Heart left ventricle (tissue), 16 donors: ENCODE data around the gene TGFBR2. TPM values are rescaled to one million over a fixed set of nuclear protein-coding genes. Genes with fewer than 3 reads are reported as not detected.

Experiments used
- ATAC-seq, 4 donors: fragments of 200-7000 bp; cut with Tn5 transposase; one replicate each; pipeline ENCODE4 v1.9.1; 2020 to 2022; ENCODE audit warnings: moderate library complexity in 4 of 4, mild to moderate bottlenecking in 3 of 4, moderate number of reproducible peaks in 1 of 4
- DNase-seq, 5 donors: peaks; one replicate each; pipeline ENCODE4 v3.0.0-alpha.2; 2020
- H3K27ac ChIP-seq, 12 donors: fragments of 200-600 bp; sonication (generic) in 4 of 12; one replicate each; pipeline versions ENCODE4 v1.5.0 to v1.8.0; 2016 to 2022; ENCODE audit warnings: mild to moderate bottlenecking in 2 of 12
- H3K27me3 ChIP-seq, 9 donors: fragments of 200-600 bp; sonication (generic) in 2 of 9; one replicate each; pipeline versions ENCODE4 v1.5.1 to v1.8.0; 2016 to 2022; ENCODE audit warnings: mild to moderate bottlenecking in 3 of 9
- H3K36me3 ChIP-seq, 9 donors: fragments of 200-600 bp; sonication (generic) in 2 of 9; one replicate each; pipeline versions ENCODE4 v1.5.0 to v1.8.0; 2018 to 2022; ENCODE audit warnings: mild to moderate bottlenecking in 2 of 9
- H3K4me1 ChIP-seq, 12 donors: fragments of 200-600 bp; sonication (generic) in 4 of 12; one replicate each; pipeline versions ENCODE4 v1.5.0 to v1.8.0; 2016 to 2022; ENCODE audit warnings: mild to moderate bottlenecking in 3 of 12
- H3K4me3 ChIP-seq, 12 donors: fragments of 200-600 bp; sonication (generic) in 4 of 12; one replicate each; pipeline versions ENCODE4 v1.5.0 to v1.8.0; 2017 to 2022; ENCODE audit warnings: mild to moderate bottlenecking in 9 of 12, moderate library complexity in 4 of 12
- H3K9me3 ChIP-seq, 12 donors: fragments of 200-600 bp; sonication (generic) in 4 of 12; one replicate each; pipeline versions ENCODE4 v1.5.0 to v1.8.0; 2016 to 2022; ENCODE audit warnings: mild to moderate bottlenecking in 1 of 12
- CTCF ChIP-seq, 12 donors: fragments of 200-600 bp; sonication (generic) in 4 of 12; IDR thresholded peaks; one replicate each; pipeline versions ENCODE4 v1.5.0 to v1.8.0; 2018 to 2022; ENCODE audit warnings: antibody characterized with exemption in 12 of 12, mild to moderate bottlenecking in 5 of 12
- POLR2A ChIP-seq, 2 donors: fragments of 450-650 bp; IDR thresholded peaks; one replicate each; pipeline ENCODE4 v1.6.1; 2017; ENCODE audit warnings: antibody characterized with exemption in 2 of 2, mild to moderate bottlenecking in 2 of 2, moderate library complexity in 2 of 2
- WGBS, 4 donors: extraction: QIAGEN DNeasy Blood & Tissue Kit in 2 of 4; methylation state at CpG; one replicate each; pipeline versions ENCODE4 v1.1.5 to v1.1.7; 2013 to 2018; 5-methylcytosine and 5-hydroxymethylcytosine counted together
- intact Hi-C, 10 donors: fragments of 100-400 bp; cut with DNase I; formaldehyde crosslinking; loops; one replicate each; pipeline versions ENCODE4 v1.11.1 to v1.14.2; 2022
- polyA plus RNA-seq, 2 donors: library from polyadenylated mRNA; stranded (reverse); fragments of 200-250 nt; gene quantifications; one replicate each; pipeline ENCODE4 v1.2.3, GENCODE V29; 2013
- total RNA-seq, 9 donors: library from RNA; depleted of rRNA in 2 of 9; stranded (reverse); fragments of >200 nt in 2 of 9; fragmentation: NEBNext Ultra II Directional in 3 of 9; extraction: Animal tissue kit (Norgen Biotek cat#: 25700) in 3 of 9; gene quantifications; one replicate each; pipeline versions ENCODE4 v1.1.0 to v1.2.4, GENCODE V29; 2016 to 2023
- donor health status: ischemic (EF 13 %, LVEDD 7.1; RV severe dilation, severe dysfunction).
- donor health status: healthy with polysubstance abuse.
- donor health status: DM: no; HTN: yes; CAD: no.
- donor health status: DM: no; HTN: no; CAD: no.
- donor health status: ischemic (EF 25% LVEDD 6.9; RV normal size, moderate dysfunction).
- donor health status: ischemic (EF 25% LVEDD 5.7; RV mildly dilated, moderate dysfunction).
- donor health status: healthy.
- donor health status: DM: yes; HTN: yes; CAD: no.
- donor health status: ischemic (EF 35%, LVEDD 5.7; RV mildly dilated, moderate dysfunction).
- donor health status: nonischemic (EF 11% LVEDD 7.7; RV severe dilation, severe dysfunction).
- donor health status: DM: yes; HTN: yes; CAD: no.
- donor health status: PGD.
- donor health status: ischemic (EF 29% LVEDD 5.4; RV normal size, mild dysfunction).
- donor health status: nonischemic (EF 23%, LVEDD 6.1; RV moderate dilation, normal function).

The TGFBR2 gene
- total and polyA plus RNA-seq, 11 donors = 13.8 to 217 (median 143) TPM

GRCh38 chr3:30699927-30700326 is 93.5 kb downstream of the TGFBR2 start:
- intact Hi-C loops = loop anchor here in 8 of 10 donors (5.0 to 10.0 kb wide), 11 partner anchors 185 to 658 kb away; no protein-coding TSS in a partner anchor
- Histone ChIP-seq H3K4me3 (no peak overlapping the region), H3K9me3 (peaks cover 0 to 9% (median 0%) of the 10 kb centered on the region in 12 donors), H3K4me1 (peaks cover 0 to 28% (median 14%) of the 10 kb centered on the region in 12 donors), H3K27me3 (no peaks in the 10 kb centered on the region), H3K27ac (no peak overlapping the region), H3K36me3 (peaks cover 0 to 50% (median 13%) of the 10 kb centered on the region in 9 donors)
- no peak for DNase-seq
- TF ChIP-seq CTCF (IDR thresholded peaks at IDR 0.05) (no peak), POLR2A (IDR thresholded peaks at IDR 0.05) (no peak)
- ATAC-seq = no peak
- WGBS, 4 donors = 91 to 99% (median 94%) methylated on average over 4 of the region's 4 CpGs

- H3K27me3 ChIP-seq = no peaks in the 10 kb centered on the region
- WGBS, 4 donors = 91 to 96% (median 96%) methylated on average over 3 of the region's 3 CpGs
- no peak overlapping the region for H3K4me3 ChIP-seq
- H3K27ac ChIP-seq = no peak overlapping the region
- intact Hi-C loops = no loop called here
- TF ChIP-seq CTCF (IDR thresholded peaks at IDR 0.05) (no peak), POLR2A (IDR thresholded peaks at IDR 0.05) (no peak)
- peaks cover 0 to 25% (median 12%) of the 10 kb centered on the region in 12 donors for H3K4me1 ChIP-seq
- H3K36me3 ChIP-seq = peaks cover 0 to 41% (median 4%) of the 10 kb centered on the region in 9 donors
- H3K9me3 ChIP-seq = peaks cover 0 to 9% (median 0%) of the 10 kb centered on the region in 12 donors
- DNase-seq = no peak
- ATAC-seq = no peak
Observed at GRCh38 chr3:30700702-30701321, 94.4 kb downstream of the TGFBR2 start.

- ATAC-seq = no peak
- intact Hi-C loops = no loop called here
- H3K27me3 ChIP-seq = no peaks in the 10 kb centered on the region
- H3K4me3 ChIP-seq = no peak overlapping the region
- DNase-seq = no peak
- no peak overlapping the region for H3K27ac ChIP-seq
- H3K9me3 ChIP-seq = peaks cover 0 to 9% (median 0%) of the 10 kb centered on the region in 12 donors
- H3K4me1 ChIP-seq = peaks cover 0 to 14% (median 0%) of the 10 kb centered on the region in 12 donors
- peaks cover 0 to 27% (median 0%) of the 10 kb centered on the region in 9 donors for H3K36me3 ChIP-seq
- no peak for TF ChIP-seq POLR2A (IDR thresholded peaks at IDR 0.05)
Observed at GRCh38 chr3:30702038-30702827, 95.8 kb downstream of the TGFBR2 start.

GRCh38 chr3:30702828-30703397 is 96.5 kb downstream of the TGFBR2 start:
- no peak for ATAC-seq
- H3K4me1 ChIP-seq = peaks cover 0 to 14% (median 0%) of the 10 kb centered on the region in 12 donors
- H3K27ac ChIP-seq = peak overlapping the region in 1 of 12 donors; percentile 23
- TF ChIP-seq POLR2A (IDR thresholded peaks at IDR 0.05) (no peak), CTCF (IDR thresholded peaks at IDR 0.05) (no peak)
- no peak for DNase-seq
- intact Hi-C loops = no loop called here
- H3K36me3 ChIP-seq = peaks cover 0 to 21% (median 0%) of the 10 kb centered on the region in 9 donors
- no peak overlapping the region for H3K4me3 ChIP-seq
- peaks cover 0 to 9% (median 0%) of the 10 kb centered on the region in 12 donors for H3K9me3 ChIP-seq
- H3K27me3 ChIP-seq = no peaks in the 10 kb centered on the region
- 65 to 96% (median 92%) methylated on average over 2 of the region's 2 CpGs for whole genome bisulfite sequencing, 4 donors
